Posterior cingulate gyrus (tissue), 11 donors: Measurements from ENCODE around the gene PLEKHA4.

Source experiments
- DNase-seq, 10 donors: peaks; one replicate each; pipeline versions ENCODE4 v3.0.0 to v3.0.0-alpha.2; 2020 to 2021; ENCODE audit warnings: mixed read lengths in 3 of 10
- intact Hi-C: fragments of 100-400 bp; cut with DNase I; formaldehyde crosslinking; loops from one replicate; pipeline ENCODE4 v1.15.1; 2023

PLEKHA4 gene

DNA sequence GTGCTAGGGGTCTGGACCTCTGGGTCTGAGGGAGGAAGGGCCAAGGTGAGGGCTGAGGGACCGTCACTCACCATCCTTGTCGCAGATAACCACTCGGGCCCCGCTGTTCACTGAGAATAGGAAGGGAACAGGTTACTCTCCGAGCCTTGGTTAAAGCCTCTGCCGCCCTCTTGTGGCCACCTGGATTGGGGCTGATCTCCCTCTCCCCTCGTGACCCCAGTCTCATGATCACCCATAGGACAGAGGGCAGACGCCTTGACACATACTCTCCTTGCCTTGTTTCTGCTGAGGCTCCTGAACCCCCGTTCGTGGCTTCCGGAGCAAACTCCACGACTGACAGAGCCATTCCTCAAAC, 32.7 kb downstream of the PLEKHA4 start:
- intact Hi-C loops: loop anchor here (1.0 kb wide), 1 partner anchor 40 kb away; no protein-coding TSS in a partner anchor
- DNase-seq: peak; percentile 77 to 98 (median 93)

DNA sequence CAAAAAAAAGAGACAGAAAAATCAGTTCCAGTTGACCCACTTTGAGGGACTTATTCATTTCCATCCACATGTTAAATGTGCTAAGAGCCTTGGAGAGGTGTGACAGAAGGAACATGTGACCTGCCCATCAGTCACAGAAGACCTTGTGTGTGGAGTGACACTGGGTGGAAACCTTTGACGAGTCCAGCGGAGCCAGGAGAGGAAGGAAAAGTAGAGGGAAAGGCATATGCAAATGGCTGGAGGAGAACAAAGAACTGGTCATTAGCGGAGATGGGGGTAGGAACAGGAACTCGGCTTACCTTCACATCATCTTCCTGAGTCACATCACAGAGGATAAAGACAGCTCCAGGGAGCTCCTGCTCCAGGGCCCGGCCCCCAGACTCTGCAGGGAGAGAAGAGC, 34.4 kb downstream of the PLEKHA4 start:
- DNase-seq: no peak
- intact Hi-C loops: no loop called here

DNA sequence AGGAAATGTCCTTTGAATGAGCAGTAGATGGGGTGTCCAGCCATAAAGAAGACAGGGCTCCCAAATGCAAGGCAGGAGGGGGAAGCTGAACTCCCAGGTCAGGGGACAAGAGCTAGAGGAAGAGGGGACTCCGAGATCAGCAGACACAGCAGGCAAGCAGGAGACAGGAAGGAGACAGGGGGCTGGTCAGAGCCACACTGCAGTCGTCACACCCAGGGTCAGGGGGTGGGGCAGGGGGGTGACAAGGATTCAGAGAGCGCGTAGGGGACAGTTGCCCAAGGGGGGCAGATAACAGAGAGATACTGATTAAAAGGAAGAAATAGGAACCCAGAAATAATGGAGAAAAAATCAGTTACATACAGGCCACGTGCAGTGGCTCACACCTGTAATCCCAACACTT, 35.4 kb downstream of the PLEKHA4 start:
- no peak for DNase-seq
- intact Hi-C loops: no loop called here

DNA sequence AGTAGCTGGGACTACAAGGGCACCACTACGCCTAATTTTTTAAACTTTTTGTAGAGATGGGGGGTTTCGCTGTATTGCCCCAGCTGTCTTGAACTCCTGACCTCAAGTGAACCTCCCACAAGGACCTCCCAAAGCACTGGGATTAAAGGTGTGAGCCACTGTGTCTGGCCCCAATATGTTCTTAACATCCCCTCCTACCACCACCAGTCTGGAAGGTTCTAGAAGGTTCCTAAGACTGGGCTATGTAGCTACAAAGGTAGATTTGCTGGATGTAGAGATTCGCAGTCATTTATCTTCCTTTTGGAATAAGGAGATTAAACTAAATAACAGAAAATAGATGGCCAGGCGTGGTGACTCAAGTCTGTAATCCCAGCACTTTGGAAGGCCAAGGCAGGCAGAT, 37.5 kb downstream of the PLEKHA4 start:
- intact Hi-C loops: no loop called here

DNA sequence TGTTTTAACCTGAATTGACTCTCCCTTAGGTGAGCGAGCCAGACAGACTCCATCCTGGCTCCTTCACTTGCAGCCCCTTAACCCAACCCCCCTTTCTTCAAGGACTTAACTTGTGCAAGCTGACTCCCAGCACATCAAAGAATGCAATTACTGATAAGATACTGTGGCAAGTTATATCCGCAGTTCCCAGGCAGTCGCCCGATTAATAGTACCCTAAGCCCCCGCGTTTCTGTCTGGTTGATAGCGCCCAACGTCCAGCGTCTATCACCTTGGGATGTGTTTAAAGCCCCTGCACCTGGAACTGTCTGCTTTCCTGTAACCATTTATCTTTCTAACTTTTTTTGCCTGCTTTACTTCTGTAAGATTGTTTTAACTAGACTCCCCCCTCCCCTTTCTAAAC, 38.3 kb downstream of the PLEKHA4 start:
- DNase-seq: no peak
- intact Hi-C loops: no loop called here

More for the DNA sequence above, 37.5 kb downstream of the PLEKHA4 start:
- DNase-seq: no peak

DNA sequence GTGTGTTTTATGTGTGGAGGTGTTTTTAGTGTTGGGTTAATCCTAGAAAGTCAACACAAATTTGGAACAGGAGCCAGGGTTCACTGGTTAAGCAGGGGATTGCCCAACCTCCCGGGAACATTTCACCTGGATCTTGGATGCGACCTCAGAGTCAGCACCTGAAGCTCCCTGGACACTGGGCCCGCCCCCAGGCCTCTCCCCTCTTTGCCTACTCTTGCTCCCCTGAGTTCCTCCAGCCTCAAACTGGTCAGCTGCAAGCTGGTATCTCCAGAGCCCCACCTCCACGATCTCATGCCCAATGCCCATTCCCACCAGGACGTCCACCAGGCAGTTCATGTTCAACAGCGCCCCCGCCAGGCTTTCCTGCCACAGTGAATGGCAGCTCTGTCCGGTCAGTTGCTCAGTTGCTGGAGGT, 41.8 kb downstream of the PLEKHA4 start:
- intact Hi-C loops: no loop called here
- DNase-seq: no peak

DNA sequence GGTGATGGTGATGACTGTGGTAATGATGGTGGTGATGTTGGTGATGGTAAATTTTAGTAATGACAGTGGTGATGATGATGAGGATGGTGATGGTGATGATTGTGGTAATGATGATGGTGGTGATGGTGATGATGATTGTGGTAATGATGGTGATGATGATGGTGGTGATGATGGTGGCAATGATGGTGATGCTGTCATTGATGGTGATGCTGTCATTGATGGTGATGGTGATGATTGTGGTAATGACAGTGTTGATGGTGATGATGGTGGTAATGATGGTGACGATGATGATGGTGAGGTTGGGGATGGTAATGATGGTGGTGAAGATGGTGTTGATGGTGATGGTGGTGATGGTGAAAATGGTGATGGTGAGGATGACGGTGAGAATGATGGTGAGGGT, 45.9 kb downstream of the PLEKHA4 start:
- intact Hi-C loops: no loop called here
- DNase-seq: no peak

DNA sequence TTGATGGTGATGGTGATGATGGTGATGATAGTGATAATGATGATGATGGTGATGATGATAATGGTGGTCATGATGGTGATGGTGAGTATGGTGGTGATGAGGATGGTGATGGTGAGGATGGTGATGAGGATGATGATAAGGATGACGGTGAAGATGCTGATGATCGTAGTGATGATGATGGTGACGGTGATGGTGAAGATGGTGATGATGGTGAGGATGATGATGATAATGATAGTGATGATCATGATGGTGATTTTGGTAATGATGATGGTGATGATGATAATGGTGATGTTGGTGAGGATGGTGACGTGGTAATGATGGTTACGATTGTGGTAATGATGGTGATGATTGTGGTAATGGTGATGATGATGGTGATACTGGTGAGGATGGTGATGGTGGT, 46.8 kb downstream of the PLEKHA4 start:
- no peak for DNase-seq
- intact Hi-C loops: no loop called here

DNA sequence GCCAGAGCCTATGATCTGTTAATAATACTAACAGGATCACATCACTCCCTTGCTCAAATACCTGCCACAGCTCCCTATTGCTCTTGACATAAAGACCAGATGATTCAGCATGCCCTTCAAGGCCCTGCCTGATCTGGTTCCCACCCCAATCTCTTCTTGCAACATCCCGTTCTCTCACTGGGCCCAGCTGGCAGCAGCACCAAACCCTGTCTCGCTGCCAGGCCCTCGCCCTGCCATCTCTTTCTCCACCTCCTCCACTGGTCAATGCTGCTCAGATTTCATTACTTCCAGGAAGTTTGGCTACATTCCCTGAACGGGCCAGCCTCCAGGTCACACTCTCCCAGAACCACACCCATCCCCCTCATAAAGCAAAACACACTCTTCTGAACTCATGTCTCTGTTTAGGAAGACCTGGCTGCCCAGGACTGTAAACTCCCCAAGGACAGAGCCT, 49.0 kb downstream of the PLEKHA4 start:
- intact Hi-C loops: no loop called here
- DNase-seq: peak in 3 of 10 donors; percentile 38 to 86 (median 80)

DNA sequence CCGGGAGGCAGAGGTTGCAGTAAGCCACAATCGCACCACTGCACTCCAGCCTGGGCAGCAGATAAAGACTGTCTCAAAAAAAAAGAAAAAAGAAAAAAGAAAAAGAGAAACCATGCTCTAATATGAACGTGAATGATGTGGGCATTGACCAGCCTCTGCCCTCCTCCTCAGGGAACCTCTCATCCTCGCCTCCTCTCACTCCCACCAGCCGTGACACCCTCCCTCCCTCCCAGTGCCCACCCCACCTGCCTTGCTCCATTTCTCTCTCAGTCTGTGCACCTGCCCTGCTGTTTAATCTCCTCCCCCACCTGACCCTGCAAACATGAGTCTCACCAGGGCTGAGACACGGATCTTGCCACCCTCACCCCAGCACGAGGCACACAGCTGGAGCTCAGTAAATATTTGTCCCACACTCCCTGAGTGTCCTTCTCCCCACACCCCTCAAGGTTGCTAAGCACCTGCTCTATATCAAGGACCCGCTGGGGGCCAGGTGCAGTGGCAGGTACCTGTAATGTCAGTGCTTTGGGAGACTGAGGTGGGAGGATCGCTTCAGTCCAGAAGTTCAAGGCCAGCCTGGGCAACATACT, 50.1 kb downstream of the PLEKHA4 start:
- intact Hi-C loops: no loop called here
- DNase-seq: peak in 2 of 10 donors; percentile 19 to 25

DNA sequence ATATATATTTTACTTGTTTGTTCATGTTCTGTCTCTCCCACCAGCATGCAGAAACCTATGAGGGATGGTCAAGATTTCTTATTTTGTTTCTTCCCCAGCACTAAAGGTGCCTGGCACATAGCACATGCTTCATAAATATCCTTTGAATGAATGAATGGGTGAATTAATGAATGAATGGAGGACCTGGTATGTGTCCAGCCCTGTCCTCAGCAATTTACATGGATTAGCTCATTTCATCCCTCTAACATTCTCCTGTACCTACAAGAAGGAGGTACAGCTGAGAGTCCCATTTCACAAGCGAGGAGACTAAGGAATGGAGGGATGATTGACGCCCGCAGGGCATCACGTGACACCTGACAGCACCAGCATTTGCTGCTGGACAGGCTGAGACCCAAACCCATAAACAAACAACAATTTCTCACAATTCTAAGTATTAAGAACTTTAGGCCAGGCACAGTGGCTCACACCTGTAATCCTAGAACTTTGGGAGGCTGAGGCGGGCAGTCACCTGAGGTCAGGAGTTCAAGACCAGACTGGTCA, 50.8 kb downstream of the PLEKHA4 start:
- DNase-seq: peak in 1 of 10 donors; percentile 37
- intact Hi-C loops: no loop called here

DNA sequence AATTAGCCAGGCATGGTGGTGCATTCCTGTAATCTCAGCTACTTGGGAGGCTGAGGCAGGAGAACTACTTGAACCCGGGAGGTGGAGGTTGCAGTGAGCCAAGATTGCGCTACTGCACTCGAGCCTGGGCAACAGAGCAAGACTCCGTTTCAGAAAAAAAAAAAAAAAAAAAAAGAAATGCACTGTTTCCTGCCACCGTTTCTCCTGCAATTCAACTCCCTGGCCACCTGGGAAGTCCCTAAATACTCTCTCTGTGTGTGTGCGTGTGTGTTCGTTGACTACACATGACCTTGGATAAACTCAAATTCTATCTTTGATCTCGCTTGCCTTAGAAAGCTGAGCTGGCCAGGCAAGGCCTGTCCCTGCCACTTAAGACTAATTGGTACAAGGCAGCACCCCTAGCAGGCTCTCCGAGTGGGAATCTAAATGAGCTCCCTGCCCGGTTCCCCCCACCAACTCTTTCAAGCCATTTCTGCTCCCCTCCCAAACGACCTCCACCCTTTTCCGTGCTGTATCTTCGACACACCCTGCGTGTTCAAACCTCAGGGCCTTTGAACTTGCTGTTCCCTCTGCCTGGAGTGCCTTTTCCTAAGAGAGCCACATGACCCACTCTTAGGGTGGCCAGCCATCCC, 52.4 kb downstream of the PLEKHA4 start:
- peak in 1 of 10 donors; percentile 46 for DNase-seq

DNA sequence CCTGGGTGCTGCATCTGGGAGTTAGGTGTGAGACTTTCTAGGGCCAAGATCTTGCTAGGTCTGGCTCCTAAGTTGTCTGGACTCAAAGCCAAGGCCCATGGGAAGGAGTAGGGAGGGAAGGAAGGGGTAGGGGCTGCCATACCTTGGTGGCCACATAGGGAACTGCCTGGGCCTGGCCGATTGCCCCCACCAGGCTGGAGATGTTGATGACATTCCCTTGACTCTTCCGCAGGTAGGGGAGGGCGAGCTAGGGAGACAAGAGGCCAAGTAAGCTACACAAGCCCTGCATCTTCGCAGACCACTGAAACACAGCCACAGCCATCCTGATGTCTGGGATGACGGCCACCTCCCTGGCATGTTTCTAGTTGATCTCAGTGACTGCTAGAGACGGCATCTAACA, 53.5 kb downstream of the PLEKHA4 start:
- intact Hi-C loops: no loop called here
- DNase-seq: peak in 1 of 10 donors; percentile 14

More for the DNA sequence above, 52.4 kb downstream of the PLEKHA4 start:
- intact Hi-C loops: no loop called here

DNA sequence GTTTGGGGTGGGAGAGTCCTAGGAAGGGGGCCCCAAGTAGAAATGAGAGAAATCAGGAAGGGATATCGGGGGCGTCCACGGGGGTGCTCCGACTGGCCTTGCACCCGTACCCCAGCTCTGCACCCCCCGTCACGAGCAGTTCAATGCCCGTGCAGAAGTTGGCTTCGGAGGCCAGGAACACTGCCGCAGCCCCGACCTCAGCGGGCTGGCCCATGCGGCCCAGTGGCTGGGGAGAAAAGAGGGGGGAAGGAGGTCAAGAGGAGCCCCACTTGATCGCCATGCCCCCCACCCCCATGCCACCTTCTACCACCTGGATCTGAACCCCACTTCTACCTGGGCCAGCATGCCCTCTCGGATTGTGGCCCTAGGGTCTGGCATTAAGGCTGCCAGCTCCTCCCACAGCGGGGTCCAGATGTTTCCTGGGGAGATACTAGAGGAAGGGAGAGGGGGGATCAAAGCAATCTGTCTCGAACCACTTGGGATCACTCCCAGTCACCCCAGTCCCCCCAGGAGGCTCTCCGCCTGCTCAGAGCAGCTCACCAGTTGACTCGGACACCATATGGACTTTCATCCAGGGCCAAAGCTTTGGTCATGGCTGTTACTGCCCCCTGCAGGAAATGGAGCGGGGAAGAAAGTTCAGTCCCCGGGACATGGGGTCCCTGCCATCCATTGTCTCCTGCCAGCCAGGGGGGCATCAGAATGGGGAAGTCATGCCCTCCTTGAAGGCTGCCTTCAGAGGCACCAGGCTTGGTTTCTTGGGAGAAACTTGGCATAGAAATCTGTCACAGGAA, 55.1 kb downstream of the PLEKHA4 start:
- no peak for DNase-seq
- intact Hi-C loops: no loop called here

DNA sequence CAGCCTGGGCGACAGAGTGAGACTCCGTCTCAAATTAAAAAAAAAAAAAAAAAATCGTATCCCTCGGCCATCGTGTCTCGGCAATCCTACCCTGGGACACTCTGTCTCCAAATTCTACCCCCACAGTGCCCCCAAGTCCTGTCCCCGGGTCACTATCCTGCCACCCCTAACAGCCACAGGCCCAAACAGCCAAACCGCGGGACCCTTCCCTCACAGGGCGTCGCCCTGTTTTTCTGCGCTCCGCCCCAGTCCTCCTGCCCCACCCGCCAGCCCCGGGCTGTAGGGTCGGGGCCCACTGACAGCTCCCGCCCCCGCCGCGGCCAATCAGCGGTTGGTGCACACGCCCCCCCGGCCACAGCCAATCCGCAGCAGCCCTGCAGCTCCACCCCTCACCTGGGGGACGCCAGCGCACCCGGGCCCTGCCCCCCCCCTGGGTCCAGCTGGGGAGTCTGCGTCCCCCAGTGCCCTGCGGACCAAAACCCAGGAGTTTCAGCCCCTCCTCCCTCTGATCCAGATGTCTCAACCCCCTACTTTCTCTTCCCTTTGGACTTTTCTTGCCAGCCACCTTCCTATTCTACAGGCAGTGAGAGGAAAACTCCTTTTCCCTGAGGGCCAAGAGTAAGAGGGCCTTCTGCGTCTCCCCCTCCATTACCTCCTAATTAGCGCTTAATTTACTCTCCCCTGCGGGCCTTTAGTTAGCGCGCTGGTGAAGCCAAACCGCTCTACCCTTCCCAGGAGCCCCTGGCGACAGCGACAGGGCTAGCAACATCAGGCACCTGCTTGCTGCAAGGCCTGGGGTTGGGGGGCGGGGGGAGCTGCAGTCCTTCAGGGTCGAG, 56.1 kb downstream of the PLEKHA4 start:
- intact Hi-C loops: no loop called here
- DNase-seq: peak; percentile 59 to 96 (median 80)

DNA sequence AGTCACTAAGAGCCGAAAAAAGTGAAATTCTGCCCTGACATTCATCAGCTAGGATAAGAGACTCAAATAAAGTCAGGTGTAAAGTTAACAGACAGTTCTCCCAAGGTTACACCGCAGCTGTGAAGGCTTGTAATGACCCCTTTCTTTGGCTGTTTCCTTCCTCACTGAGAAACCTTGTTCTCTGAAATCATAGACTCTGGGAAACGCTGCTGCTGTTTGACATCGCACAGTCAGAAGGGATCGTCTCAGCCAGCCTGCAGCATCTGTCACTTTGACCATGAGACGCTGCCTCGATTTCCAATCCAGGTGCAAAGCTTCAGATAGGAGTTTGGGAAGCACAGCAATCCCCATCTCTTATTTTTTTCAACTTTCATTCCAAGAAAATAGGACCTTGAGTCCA, 58.3 kb downstream of the PLEKHA4 start:
- intact Hi-C loops: loop anchor here (2.0 kb wide), 1 partner anchor 15 kb away; no protein-coding TSS in a partner anchor
- no peak for DNase-seq

DNA sequence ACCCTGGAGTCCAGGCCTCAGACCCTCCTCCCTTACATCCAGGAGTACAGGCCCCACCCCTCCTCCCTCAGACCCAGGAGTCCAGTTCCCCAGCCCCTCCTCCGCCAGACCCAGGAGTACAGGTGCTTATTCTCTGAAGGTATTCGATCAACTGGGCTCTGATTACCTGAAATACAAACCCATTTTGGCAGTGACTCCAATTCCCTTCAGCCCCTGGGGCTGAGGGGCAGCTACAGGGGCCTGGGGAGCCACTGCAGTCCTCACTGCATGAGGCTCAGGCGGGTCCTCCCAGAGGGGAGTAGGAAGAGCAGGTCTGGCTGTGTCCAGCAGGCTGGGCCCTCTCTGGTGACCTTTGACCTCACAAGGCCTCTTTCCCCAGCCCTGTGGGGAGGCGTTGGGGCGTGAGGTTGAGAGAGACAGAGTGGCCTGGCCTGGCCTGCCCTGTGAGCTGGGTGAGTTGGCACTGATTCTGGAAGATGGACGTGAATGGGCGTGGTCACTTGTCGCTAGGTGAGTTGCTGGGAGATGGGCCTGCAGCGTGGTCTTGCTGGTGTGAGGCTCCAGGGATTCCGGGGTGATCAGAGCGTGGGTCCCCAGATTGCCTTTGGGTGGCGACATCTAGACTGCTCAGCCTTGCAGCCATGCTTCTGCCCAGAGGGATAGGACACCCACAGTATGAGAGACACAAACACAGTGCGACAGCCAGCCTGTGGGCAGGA, 60.7 kb downstream of the PLEKHA4 start:
- intact Hi-C loops: no loop called here
- peak in 2 of 10 donors; percentile 37 to 86 for DNase-seq

DNA sequence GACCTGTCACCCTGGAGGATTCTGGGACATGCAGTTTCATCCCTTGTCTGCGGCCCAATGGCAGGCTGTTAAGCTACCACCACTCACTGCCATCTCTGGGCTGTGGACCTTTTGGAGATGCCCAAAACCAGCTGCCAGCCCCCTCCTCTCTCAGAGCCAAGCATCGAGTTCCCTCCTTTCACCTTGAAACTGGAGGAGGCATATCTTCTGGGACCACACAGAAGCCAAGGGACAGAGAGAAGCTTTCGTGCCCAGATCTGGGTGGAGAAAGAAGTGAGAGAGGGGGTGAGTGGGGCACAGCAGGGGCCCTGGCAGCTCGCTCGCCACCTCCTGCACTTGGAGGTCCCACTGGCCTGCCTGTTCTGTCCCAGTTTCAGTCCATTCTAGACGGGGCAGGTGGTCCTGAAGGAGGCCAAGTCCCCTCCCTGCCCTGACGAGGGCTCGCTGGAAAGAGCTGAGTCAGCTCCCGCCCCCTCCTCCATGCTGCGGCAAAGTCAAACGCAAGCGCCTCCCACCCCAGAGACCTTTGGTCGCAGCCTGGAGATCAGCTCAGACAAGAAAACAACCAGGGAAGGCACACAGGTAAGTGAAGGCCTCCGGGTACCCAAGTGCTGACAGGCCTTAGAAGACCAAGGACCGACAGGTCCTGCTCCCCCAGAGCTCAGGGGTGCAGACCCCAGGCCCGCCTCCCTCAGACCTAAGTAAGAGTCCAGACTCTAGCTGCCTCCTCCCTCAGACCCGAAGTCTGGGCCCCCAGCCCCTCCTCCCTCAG, 61.4 kb downstream of the PLEKHA4 start:
- intact Hi-C loops: no loop called here
- DNase-seq: peak in 6 of 10 donors; percentile 53 to 94 (median 80)

DNA sequence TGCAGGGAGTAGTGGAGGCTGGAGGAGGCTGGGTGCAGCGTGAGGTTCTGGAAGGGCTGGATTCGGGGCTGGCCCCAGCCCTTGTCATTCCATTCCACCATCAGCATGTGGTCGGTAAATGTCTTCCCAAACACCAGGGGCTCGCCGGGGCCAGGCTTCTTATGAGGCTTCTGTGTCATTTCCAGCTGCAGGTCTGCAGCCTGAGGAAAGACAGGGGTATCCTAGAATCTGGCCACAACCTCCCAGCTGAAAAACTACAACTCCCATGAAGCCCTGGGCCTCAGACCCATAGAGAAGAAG, 61.9 kb downstream of the PLEKHA4 start:
- intact Hi-C loops: no loop called here
- peak in 5 of 10 donors; percentile 42 to 83 (median 48) for DNase-seq
